Neutrophil (primary cell): ENCODE measurements around the gene IL27RA.
"Not testable (repeated sequence)": the region's sequence is repeated elsewhere in the genome, so short reads cannot be mapped to it uniquely, and the experiment has no call there.

Experiments
- H3K27ac ChIP-seq: fragments of 200-600 bp; sonication (generic); 2 replicates; pipeline ENCODE4 v1.5.1; 2016; ENCODE audit warnings: mild to moderate bottlenecking, moderate library complexity
- H3K27me3 ChIP-seq: fragments of 200-600 bp; sonication (generic); 2 replicates; pipeline ENCODE4 v1.6.0; 2016; ENCODE audit warnings: mild to moderate bottlenecking
- H3K36me3 ChIP-seq: fragments of 200-600 bp; sonication (generic); 2 replicates; pipeline ENCODE4 v1.5.1; 2017
- H3K4me1 ChIP-seq, 2 experiments: fragments of 200-600 bp in 1 of 2; sonication (generic) in 1 of 2; 1 replicate in 1 of 2; 2 replicates in 1 of 2; pipeline versions ENCODE4 v1.5.1 to v1.6.1; 2013 to 2016; ENCODE audit warnings: low read depth in 1 of 2, low read length in 1 of 2, mild to moderate bottlenecking in 1 of 2, moderate library complexity in 1 of 2; ENCODE audit not compliant: control insufficient read depth in 1 of 2, insufficient read depth in 1 of 2
- H3K4me3 ChIP-seq, 2 experiments: fragments of 200-600 bp in 1 of 2; sonication (generic) in 1 of 2; 1 replicate in 1 of 2; 2 replicates in 1 of 2; pipeline ENCODE4 v1.5.1; 2013 to 2016; ENCODE audit warnings: low read depth in 1 of 2, low read length in 1 of 2, mild to moderate bottlenecking in 1 of 2, moderate library complexity in 1 of 2
- H3K9me3 ChIP-seq: fragments of 200-600 bp; sonication (generic); 2 replicates; pipeline ENCODE4 v1.5.1; 2016
- CTCF ChIP-seq: fragments of 200-600 bp; sonication (generic); IDR thresholded peaks from 2 replicates; pipeline ENCODE4 v1.5.1; 2016; ENCODE audit warnings: antibody characterized with exemption

Gene IL27RA

GRCh38 chr19:14006085-14006765 lies 25.3 kb upstream of the IL27RA start, which contains the start of gene RFX1:
RFX1 (minus strand) TSS chr19:14006320; CDS start chr19:13993843, 12,477 bp downstream.
- H3K9me3 ChIP-seq: no peaks in the 10 kb centered on the region
- H3K36me3 ChIP-seq: no peaks in the 10 kb centered on the region
- H3K4me3 ChIP-seq: peak within 1 kb of the TSS; percentile 96 to 97
- TF ChIP-seq CTCF: no peak
- peak within 1 kb of the TSS; percentile 98 for H3K27ac ChIP-seq
- peaks cover 12 to 18% of the 10 kb centered on the region in 2 experiments for H3K4me1 ChIP-seq
- no peaks in the 10 kb centered on the region for H3K27me3 ChIP-seq

GRCh38 chr19:14006766-14007562 lies 24.6 kb upstream of the IL27RA start:
- Histone ChIP-seq H3K9me3 (no peaks in the 10 kb centered on the region), H3K36me3 (no peaks in the 10 kb centered on the region), H3K27ac (peak overlapping the region; percentile 98), H3K4me3 (peak overlapping the region; percentile 96 to 97), H3K27me3 (no peaks in the 10 kb centered on the region), H3K4me1 (peaks cover 12 to 18% of the 10 kb centered on the region in 2 experiments)
- no peak for TF ChIP-seq CTCF

GRCh38 chr19:14012378-14012915 lies 19.1 kb upstream of the IL27RA start:
- Histone ChIP-seq H3K27ac (no peak overlapping the region), H3K4me1 (no peaks in the 10 kb centered on the region), H3K4me3 (no peak overlapping the region), H3K9me3 (no peaks in the 10 kb centered on the region), H3K27me3 (no peaks in the 10 kb centered on the region), H3K36me3 (no peaks in the 10 kb centered on the region)
- TF ChIP-seq CTCF: no peak

GRCh38 chr19:14015524-14016035 lies 16.0 kb upstream of the IL27RA start:
- H3K4me3 ChIP-seq: no peak overlapping the region
- H3K27me3 ChIP-seq: no peaks in the 10 kb centered on the region
- H3K4me1 ChIP-seq: no peaks in the 10 kb centered on the region
- no peaks in the 10 kb centered on the region for H3K36me3 ChIP-seq
- TF ChIP-seq CTCF: no peak
- H3K27ac ChIP-seq: no peak overlapping the region
- H3K9me3 ChIP-seq: no peaks in the 10 kb centered on the region

- no peaks in the 10 kb centered on the region for H3K36me3 ChIP-seq
- no peak overlapping the region for H3K27ac ChIP-seq
- no peak overlapping the region for H3K4me3 ChIP-seq
- no peaks in the 10 kb centered on the region for H3K4me1 ChIP-seq
- no peaks in the 10 kb centered on the region for H3K9me3 ChIP-seq
- no peak for TF ChIP-seq CTCF
- no peaks in the 10 kb centered on the region for H3K27me3 ChIP-seq
Observed at GRCh38 chr19:14019100-14019499, 12.5 kb upstream of the IL27RA start.

- not testable (repeated sequence) for H3K36me3 ChIP-seq, H3K4me1 ChIP-seq, H3K9me3 ChIP-seq, H3K27me3 ChIP-seq, H3K27ac ChIP-seq, H3K4me3 ChIP-seq
Observed at GRCh38 chr19:14019739-14020138, 11.8 kb upstream of the IL27RA start.
